ENCODE data around the gene KRTAP9-7.
"Not testable (repeated sequence)": the region's sequence is repeated elsewhere in the genome, so short reads cannot be mapped to it uniquely, and the experiment has no call there.

KRTAP9-7 gene

GRCh38 chr17:41275648-41276190 is at the start of gene KRTAP9-7:
Gene KRTAP9-7 (plus strand): TSS chr17:41275698. CDS start chr17:41275698, 0 bp downstream.
- POLR2A ChIA-PET; DNase-seq (ENCODE audit: extremely low spot score): not testable (repeated sequence)
- CTCF ChIA-PET: interaction anchor here (1.0 to 1.2 kb wide), 2 partner anchors 15 to 17 kb away, joined by 3 read pairs; no protein-coding TSS in a partner anchor

GRCh38 chr17:41226051-41226450 is 49.4 kb upstream of the KRTAP9-7 start:
- TF ChIP-seq CTCF (IDR thresholded peaks at IDR 0.05; ENCODE audit: control extremely low read depth, extremely low read depth, low read depth, missing control alignments): no peak
- ChIA-PET CTCF (no interaction called here), POLR2A (no interaction called here)
- DNase-seq (ENCODE audit: extremely low spot score): no peak

- CTCF ChIA-PET, POLR2A ChIA-PET: not testable (repeated sequence)
Observed at GRCh38 chr17:41226598-41227095, 48.9 kb upstream of the KRTAP9-7 start, which contains the start of gene KRTAP9-2. Gene KRTAP9-2 (plus strand): TSS chr17:41226648. CDS start chr17:41226655, 7 bp downstream.

GRCh38 chr17:41230094-41230493 is 45.4 kb upstream of the KRTAP9-7 start:
- no peak for DNase-seq (ENCODE audit: extremely low spot score)
- ChIA-PET CTCF (no interaction called here), POLR2A (no interaction called here)
- TF ChIP-seq CTCF (IDR thresholded peaks at IDR 0.05; ENCODE audit: control extremely low read depth, extremely low read depth, low read depth, missing control alignments): no peak

More at GRCh38 chr17:41226598-41227095, 48.9 kb upstream of the KRTAP9-7 start, which contains the start of gene KRTAP9-2:
- DNase-seq (ENCODE audit: extremely low spot score): not testable (repeated sequence)

- ChIA-PET POLR2A (no interaction called here), CTCF (no interaction called here)
Observed at GRCh38 chr17:41231731-41232130, 43.8 kb upstream of the KRTAP9-7 start.

GRCh38 chr17:41232399-41233105 is 42.9 kb upstream of the KRTAP9-7 start, which contains the start of gene KRTAP9-3:
Gene KRTAP9-3 (plus strand): TSS chr17:41232449. CDS start chr17:41232502, 53 bp downstream.
- POLR2A ChIA-PET; CTCF ChIA-PET; DNase-seq (ENCODE audit: extremely low spot score): not testable (repeated sequence)

More at GRCh38 chr17:41231731-41232130, 43.8 kb upstream of the KRTAP9-7 start:
- DNase-seq (ENCODE audit: extremely low spot score): no peak
- TF ChIP-seq CTCF (IDR thresholded peaks at IDR 0.05; ENCODE audit: control extremely low read depth, extremely low read depth, low read depth, missing control alignments): no peak

GRCh38 chr17:41237116-41237515 is 38.4 kb upstream of the KRTAP9-7 start:
- POLR2A ChIA-PET; CTCF ChIA-PET; DNase-seq (ENCODE audit: extremely low spot score): not testable (repeated sequence)

- DNase-seq (ENCODE audit: extremely low spot score); POLR2A ChIA-PET; CTCF ChIA-PET: not testable (repeated sequence)
Observed at GRCh38 chr17:41237949-41238437, 37.5 kb upstream of the KRTAP9-7 start, which contains the start of gene KRTAP9-8. Gene KRTAP9-8 (plus strand): TSS chr17:41237999. CDS start chr17:41238052, 53 bp downstream.

GRCh38 chr17:41246995-41247787 is 28.3 kb upstream of the KRTAP9-7 start:
- DNase-seq (ENCODE audit: extremely low spot score); POLR2A ChIA-PET; CTCF ChIA-PET: not testable (repeated sequence)

- CTCF ChIA-PET: not testable (repeated sequence)
Observed at GRCh38 chr17:41249637-41250240, 25.8 kb upstream of the KRTAP9-7 start, which contains the start of gene KRTAP9-4. Gene KRTAP9-4 (plus strand): TSS chr17:41249687. CDS start chr17:41249721, 34 bp downstream.

More at GRCh38 chr17:41249637-41250240, 25.8 kb upstream of the KRTAP9-7 start, which contains the start of gene KRTAP9-4:
- POLR2A ChIA-PET; DNase-seq (ENCODE audit: extremely low spot score): not testable (repeated sequence)

All from GM10248 (cell line).